ENCODE results near the gene REXO4. TPM values are rescaled to one million over a fixed set of nuclear protein-coding genes. Genes with fewer than 3 reads are reported as not detected.

REXO4 gene
- total and polyA plus RNA-seq, 2 of the 13 experiments (the other 11 are each of a cell fraction or from before 2014, with no cell fraction given): 18.5 to 30.4 TPM

DNA sequence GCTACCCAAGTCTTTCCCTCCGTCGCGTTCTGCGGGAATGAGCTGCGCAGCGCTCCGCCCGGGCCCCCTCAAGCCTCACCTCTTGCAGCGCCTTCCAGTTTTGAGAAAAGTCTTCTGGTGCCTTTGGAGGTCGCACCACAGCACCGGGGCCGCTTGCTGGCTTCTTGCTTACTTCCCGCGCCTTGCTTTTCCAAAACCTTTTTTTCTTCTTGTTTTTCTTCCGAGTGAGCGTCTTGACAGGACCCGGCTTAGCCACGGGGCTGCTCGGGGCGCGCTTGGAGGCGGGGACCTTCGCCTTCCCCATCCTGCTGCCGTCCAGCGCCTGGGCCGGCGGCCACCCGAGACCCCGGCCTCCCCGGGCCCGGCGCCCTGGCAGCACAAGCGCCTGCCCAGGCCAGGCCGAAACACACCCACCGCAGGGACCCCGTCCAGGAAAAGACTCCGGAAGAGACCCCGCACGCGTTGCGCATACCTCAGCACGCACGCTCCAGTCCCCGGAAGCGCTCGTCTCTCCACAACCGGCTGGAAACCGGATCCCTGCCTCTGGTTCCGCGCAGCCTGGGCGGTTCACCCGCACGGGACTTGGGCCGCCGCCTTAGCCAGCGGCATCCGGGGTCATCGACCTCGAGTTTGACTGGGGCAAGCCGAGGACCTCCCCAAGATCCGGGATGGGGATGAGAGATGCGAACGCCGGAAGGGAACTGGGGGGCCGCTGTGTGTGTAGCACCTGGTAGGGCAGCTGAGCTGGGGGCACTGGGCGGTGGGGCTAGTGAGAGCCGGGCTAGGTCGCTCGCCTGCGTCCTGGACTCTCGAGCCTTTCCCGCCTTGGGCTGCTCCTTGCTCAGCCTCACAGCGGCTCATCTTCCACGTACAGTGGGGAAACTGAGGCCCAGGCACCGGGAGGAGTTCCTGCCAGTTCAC is at the start of gene REXO4 (continued):
- TF ChIP-seq, protein P1, sequence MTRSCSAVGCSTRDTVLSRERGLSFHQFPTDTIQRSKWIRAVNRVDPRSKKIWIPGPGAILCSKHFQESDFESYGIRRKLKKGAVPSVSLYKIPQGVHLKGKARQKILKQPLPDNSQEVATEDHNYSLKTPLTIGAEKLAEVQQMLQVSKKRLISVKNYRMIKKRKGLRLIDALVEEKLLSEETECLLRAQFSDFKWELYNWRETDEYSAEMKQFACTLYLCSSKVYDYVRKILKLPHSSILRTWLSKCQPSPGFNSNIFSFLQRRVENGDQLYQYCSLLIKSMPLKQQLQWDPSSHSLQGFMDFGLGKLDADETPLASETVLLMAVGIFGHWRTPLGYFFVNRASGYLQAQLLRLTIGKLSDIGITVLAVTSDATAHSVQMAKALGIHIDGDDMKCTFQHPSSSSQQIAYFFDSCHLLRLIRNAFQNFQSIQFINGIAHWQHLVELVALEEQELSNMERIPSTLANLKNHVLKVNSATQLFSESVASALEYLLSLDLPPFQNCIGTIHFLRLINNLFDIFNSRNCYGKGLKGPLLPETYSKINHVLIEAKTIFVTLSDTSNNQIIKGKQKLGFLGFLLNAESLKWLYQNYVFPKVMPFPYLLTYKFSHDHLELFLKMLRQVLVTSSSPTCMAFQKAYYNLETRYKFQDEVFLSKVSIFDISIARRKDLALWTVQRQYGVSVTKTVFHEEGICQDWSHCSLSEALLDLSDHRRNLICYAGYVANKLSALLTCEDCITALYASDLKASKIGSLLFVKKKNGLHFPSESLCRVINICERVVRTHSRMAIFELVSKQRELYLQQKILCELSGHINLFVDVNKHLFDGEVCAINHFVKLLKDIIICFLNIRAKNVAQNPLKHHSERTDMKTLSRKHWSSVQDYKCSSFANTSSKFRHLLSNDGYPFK (CRISPR knock-in tag; IDR thresholded peaks at IDR 0.05; ENCODE audit: borderline replicate concordance): peak; percentile 97
- TF ChIP-seq TOE1 (CRISPR knock-in tag; IDR thresholded peaks at IDR 0.05) (0 out of 2 replicates have a peak, but pooled peaks have one; percentile 71), MEIS1 (CRISPR knock-in tag; IDR thresholded peaks at IDR 0.05; ENCODE audit: borderline replicate concordance) (0 out of 2 replicates have a peak, but pooled peaks have one; percentile 61), MTA3 (CRISPR knock-in tag; IDR thresholded peaks at IDR 0.05) (no peak), JARID2 (CRISPR knock-in tag; IDR thresholded peaks at IDR 0.05; ENCODE audit: insufficient replicate concordance) (no peak), ZNF572 (CRISPR knock-in tag; IDR thresholded peaks at IDR 0.05) (peak; percentile 81; the same call in 1 of the 2 replicates), UBTF (CRISPR knock-in tag; IDR thresholded peaks at IDR 0.05) (peak; percentile 100), ZNF333 (CRISPR knock-in tag; IDR thresholded peaks at IDR 0.05; ENCODE audit: borderline replicate concordance) (no peak), DBP (CRISPR knock-in tag; IDR thresholded peaks at IDR 0.05; ENCODE audit: not compliant biosample characterization) (no peak), MTERF4 (CRISPR knock-in tag; IDR thresholded peaks at IDR 0.05) (no peak)
- TF ChIP-seq, protein P2, sequence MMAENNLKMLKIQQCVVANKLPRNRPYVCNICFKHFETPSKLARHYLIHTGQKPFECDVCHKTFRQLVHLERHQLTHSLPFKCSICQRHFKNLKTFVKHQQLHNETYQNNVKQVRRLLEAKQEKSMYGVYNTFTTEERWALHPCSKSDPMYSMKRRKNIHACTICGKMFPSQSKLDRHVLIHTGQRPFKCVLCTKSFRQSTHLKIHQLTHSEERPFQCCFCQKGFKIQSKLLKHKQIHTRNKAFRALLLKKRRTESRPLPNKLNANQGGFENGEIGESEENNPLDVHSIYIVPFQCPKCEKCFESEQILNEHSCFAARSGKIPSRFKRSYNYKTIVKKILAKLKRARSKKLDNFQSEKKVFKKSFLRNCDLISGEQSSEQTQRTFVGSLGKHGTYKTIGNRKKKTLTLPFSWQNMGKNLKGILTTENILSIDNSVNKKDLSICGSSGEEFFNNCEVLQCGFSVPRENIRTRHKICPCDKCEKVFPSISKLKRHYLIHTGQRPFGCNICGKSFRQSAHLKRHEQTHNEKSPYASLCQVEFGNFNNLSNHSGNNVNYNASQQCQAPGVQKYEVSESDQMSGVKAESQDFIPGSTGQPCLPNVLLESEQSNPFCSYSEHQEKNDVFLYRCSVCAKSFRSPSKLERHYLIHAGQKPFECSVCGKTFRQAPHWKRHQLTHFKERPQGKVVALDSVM (CRISPR knock-in tag; IDR thresholded peaks at IDR 0.05): peak; percentile 60; the same call in 1 of the 2 replicates
- TF ChIP-seq, protein P3, sequence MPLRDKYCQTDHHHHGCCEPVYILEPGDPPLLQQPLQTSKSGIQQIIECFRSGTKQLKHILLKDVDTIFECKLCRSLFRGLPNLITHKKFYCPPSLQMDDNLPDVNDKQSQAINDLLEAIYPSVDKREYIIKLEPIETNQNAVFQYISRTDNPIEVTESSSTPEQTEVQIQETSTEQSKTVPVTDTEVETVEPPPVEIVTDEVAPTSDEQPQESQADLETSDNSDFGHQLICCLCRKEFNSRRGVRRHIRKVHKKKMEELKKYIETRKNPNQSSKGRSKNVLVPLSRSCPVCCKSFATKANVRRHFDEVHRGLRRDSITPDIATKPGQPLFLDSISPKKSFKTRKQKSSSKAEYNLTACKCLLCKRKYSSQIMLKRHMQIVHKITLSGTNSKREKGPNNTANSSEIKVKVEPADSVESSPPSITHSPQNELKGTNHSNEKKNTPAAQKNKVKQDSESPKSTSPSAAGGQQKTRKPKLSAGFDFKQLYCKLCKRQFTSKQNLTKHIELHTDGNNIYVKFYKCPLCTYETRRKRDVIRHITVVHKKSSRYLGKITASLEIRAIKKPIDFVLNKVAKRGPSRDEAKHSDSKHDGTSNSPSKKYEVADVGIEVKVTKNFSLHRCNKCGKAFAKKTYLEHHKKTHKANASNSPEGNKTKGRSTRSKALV (CRISPR knock-in tag; IDR thresholded peaks at IDR 0.05): peak; percentile 49; the same call in 1 of the 2 replicates
- TF ChIP-seq, protein P4, sequence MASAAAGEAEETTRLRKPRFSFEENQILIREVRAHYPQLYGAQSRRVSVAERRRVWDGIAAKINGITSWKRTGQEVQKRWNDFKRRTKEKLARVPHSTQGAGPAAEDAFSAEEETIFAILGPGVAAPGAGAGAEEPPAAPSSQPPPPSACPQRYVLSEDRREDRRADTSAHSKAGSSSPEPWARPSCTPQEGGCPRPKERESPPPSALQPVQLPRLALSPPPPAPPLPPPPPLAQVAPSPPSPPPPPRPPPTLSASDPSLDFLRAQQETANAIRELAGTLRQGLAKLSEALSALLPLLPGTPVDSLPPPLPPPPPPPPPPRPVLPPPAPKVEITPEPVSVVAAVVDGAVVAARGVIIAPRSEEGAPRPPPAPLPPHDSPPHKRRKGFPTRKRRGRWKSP (CRISPR knock-in tag; IDR thresholded peaks at IDR 0.05): peak; percentile 70; the same call in 1 of the 2 replicates
